Measurements from ENCODE around the gene P2RY1.

The P2RY1 gene

DNA sequence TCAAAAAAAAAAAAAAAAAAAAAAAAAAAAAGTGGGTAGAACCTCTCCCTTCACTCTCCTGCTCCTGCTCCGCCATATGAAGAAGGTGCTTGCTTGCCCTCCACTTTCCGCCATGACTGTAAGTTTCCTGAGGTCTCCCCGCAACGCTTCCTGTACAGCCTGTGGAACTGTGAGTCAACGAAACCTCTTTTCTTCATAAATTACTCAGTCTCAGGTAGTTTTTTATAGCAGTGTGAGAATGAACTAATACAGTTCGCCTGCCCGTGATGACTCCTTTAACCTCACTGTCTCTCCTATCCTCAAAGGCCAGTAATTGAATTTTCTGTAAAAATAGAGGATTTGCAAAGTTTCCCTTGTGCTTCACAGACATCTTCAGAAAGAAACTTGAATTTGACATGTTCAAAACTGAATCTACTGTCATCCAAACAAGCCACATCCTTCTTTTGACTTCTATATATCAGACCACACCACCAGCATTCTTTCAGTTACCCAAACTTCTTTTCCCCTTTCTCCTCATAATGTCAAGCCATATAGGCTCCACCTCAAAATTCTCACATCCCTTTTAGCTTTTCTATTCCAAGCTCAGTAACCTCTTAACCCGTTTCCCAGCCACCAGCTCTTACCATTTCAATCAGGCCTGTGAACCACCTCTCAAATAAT, 44.3 kb downstream of the P2RY1 start:
- no peak overlapping the region for H3K4me3 ChIP-seq (ENCODE audit: low read length)
- no peak for DNase-seq (ENCODE audit: low read depth)
- TF ChIP-seq, protein P1, sequence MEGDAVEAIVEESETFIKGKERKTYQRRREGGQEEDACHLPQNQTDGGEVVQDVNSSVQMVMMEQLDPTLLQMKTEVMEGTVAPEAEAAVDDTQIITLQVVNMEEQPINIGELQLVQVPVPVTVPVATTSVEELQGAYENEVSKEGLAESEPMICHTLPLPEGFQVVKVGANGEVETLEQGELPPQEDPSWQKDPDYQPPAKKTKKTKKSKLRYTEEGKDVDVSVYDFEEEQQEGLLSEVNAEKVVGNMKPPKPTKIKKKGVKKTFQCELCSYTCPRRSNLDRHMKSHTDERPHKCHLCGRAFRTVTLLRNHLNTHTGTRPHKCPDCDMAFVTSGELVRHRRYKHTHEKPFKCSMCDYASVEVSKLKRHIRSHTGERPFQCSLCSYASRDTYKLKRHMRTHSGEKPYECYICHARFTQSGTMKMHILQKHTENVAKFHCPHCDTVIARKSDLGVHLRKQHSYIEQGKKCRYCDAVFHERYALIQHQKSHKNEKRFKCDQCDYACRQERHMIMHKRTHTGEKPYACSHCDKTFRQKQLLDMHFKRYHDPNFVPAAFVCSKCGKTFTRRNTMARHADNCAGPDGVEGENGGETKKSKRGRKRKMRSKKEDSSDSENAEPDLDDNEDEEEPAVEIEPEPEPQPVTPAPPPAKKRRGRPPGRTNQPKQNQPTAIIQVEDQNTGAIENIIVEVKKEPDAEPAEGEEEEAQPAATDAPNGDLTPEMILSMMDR (conservative IDR thresholded peaks at IDR 0.05; ENCODE audit: low read depth, low read length) = no peak

DNA sequence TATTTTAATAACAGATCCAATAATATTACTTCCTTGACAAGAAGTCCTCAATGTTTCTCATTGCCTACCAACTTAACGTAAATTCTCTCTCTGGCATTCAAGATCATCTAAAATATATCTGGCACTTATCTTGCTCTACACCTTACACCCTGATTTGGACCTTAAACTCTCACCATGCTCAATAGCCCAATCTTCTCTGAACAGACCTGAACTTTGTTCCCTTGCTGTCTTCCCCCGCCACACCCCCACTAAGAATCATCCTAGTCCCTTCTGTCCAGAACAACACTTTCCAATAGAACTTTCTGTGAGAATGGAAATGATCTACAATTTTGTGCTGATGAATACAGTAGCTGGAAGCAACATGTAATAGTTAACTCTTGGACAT, 44.9 kb downstream of the P2RY1 start:
- TF ChIP-seq, protein P1 (conservative IDR thresholded peaks at IDR 0.05; ENCODE audit: low read depth, low read length) = no peak
- no peak for DNase-seq (ENCODE audit: low read depth)
- H3K4me3 ChIP-seq (ENCODE audit: low read length) = no peak overlapping the region

DNA sequence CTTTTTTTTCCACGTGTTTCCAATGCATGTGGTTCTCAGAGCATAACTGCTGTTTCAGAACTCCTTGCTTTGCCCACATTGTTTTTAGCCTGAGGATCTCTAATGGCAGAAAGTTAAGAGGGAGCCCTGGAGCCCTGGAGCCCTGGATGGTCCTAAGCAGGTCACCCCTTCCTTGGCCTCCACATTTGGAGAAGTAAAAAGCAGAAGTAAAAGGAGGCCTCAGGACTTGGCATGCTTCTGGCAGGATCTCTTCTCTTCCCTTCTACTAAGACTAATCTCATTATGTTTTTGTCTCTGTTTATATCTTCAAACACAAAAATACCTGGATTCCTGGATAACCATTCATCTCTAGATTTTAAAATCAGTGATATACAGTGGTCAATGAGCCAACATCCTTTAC, 50.1 kb downstream of the P2RY1 start:
- no peak for DNase-seq (ENCODE audit: low read depth)
- H3K4me3 ChIP-seq (ENCODE audit: low read length) = no peak overlapping the region
- TF ChIP-seq, protein P1 (conservative IDR thresholded peaks at IDR 0.05; ENCODE audit: low read depth, low read length) = no peak

Data from retinal pigment epithelial cell (primary cell).